ENCODE data around the gene SLC25A44. TPM values are rescaled to one million over a fixed set of nuclear protein-coding genes. Genes with fewer than 3 reads are reported as not detected.

SLC25A44 gene
- total RNA-seq, 1 experiment from 2014 or later, result 40.2 TPM

GRCh38 chr1:156152628-156153027, 41.3 kb upstream of the SLC25A44 start:
- no peaks in the 10 kb centered on the region for H3K9me3 ChIP-seq (ENCODE audit: control insufficient read depth, low read depth, low read length)
- no peak overlapping the region for H3K9ac ChIP-seq (ENCODE audit: extremely low read depth, insufficient read length, low read length)
- Mint-ChIP-seq H3K27ac (no peak overlapping the region; a peak in 1 of 7 replicates), H3K4me3 (no peak overlapping the region; a peak in 1 of 5 replicates), H3K9me3 (no peaks in the 10 kb centered on the region), H3K36me3 (ENCODE audit: insufficient read depth in 1 of 3, low read depth in 3 of 3) (peaks cover 0 to 2% (median 0%) of the 10 kb centered on the region in 3 experiments; a peak in 3 of 7 replicates), H3K4me1 (peaks cover 58 to 63% of the 10 kb centered on the region in 2 experiments), H3K27me3 (ENCODE audit: low read depth) (no peaks in the 10 kb centered on the region)
- H3K27ac ChIP-seq (ENCODE audit: insufficient read length, low read depth, low read length), result no peak overlapping the region
- H2BK15ac ChIP-seq (ENCODE audit: low read depth, low read length), result no peak overlapping the region
- H4K20me1 ChIP-seq (ENCODE audit: control insufficient read depth, insufficient read depth, insufficient read length), result no peaks in the 10 kb centered on the region
- no peak overlapping the region for H3K56ac ChIP-seq (ENCODE audit: insufficient read length, low read depth, low read length)
- H2BK5ac ChIP-seq (ENCODE audit: insufficient read length, low read length), result no peak overlapping the region
- H2BK12ac ChIP-seq (ENCODE audit: insufficient read length, low read depth, low read length), result no peak overlapping the region
- H3K79me1 ChIP-seq (ENCODE audit: insufficient read depth, low read depth, low read length, poor library complexity, severe bottlenecking), result no peaks in the 10 kb centered on the region
- H2BK20ac ChIP-seq (ENCODE audit: low read depth, low read length, poor library complexity, severe bottlenecking), result no peak overlapping the region
- H3K27me3 ChIP-seq (ENCODE audit: insufficient read depth, low read length), result no peaks in the 10 kb centered on the region
- no peak for DNase-seq
- no peak overlapping the region; the same call in 1 of the 2 replicates for H3K14ac ChIP-seq (ENCODE audit: insufficient read depth, low read length)
- H3K23me2 ChIP-seq (ENCODE audit: insufficient read length, low read depth, low read length, poor library complexity, severe bottlenecking), result no peaks in the 10 kb centered on the region
- H2AK5ac ChIP-seq (ENCODE audit: insufficient read length, low read length), result no peak overlapping the region
- H4K5ac ChIP-seq (ENCODE audit: insufficient read length, low read depth, low read length), result no peak overlapping the region
- H3K23ac ChIP-seq (ENCODE audit: insufficient read length, low read depth, low read length), result no peak overlapping the region
- TF ChIP-seq CTCF (conservative IDR thresholded peaks at IDR 0.05), result no peak
- H4K91ac ChIP-seq (ENCODE audit: insufficient read length, low read depth, low read length), result no peak overlapping the region
- no peak overlapping the region for H4K8ac ChIP-seq (replicated peaks; ENCODE audit: insufficient read length, low read depth, low read length)
- no peak overlapping the region for H3K4ac ChIP-seq (ENCODE audit: low read depth, low read length)
- no CpG with 5 or more reads among the region's 5 CpGs for WGBS (ENCODE audit: extremely low coverage, insufficient read length, low lambda C conversion rate)
- H3K18ac ChIP-seq (ENCODE audit: insufficient read length, low read depth, low read length), result no peak overlapping the region
- peaks cover 21% of the 10 kb centered on the region for H3K4me1 ChIP-seq (ENCODE audit: insufficient read depth, low read length)
- no peak overlapping the region for H2BK120ac ChIP-seq (ENCODE audit: low read depth, low read length, poor library complexity, severe bottlenecking)
- no peak overlapping the region for H2AFZ ChIP-seq (ENCODE audit: low read length)
- H3K4me2 ChIP-seq (ENCODE audit: insufficient read depth, insufficient read length, low read length), result no peak overlapping the region
- no peaks in the 10 kb centered on the region for H3K79me2 ChIP-seq (ENCODE audit: insufficient read depth, low read length)
- H3T11ph ChIP-seq (ENCODE audit: low read length), result no peak overlapping the region

Data from H9 (cell line).